Kidney (tissue), 14 donors: ENCODE measurements around the gene KLHL14. TPM values are rescaled to one million over a fixed set of nuclear protein-coding genes. Genes with fewer than 3 reads are reported as not detected.

Experiments
- DNase-seq, 5 donors: peaks; one replicate each; pipeline ENCODE4 v3.0.0-alpha.2; 2013 to 2020
- FAIRE-seq: peaks from 2 replicates; lab custom pipeline; 2012; peaks lifted over from hg19 to GRCh38; lab: Jason Lieb, UNC
- H3K27ac ChIP-seq, 2 donors: one replicate each; pipeline ENCODE4 v1.7.0; 2013; ENCODE audit warnings: low read depth in 2 of 2, low read length in 2 of 2, inconsistent platforms in 1 of 2
- H3K27me3 ChIP-seq: one replicate; pipeline ENCODE4 v1.7.1; 2013; ENCODE audit warnings: low read length, inconsistent platforms; ENCODE audit not compliant: control insufficient read depth, insufficient read depth
- H3K36me3 ChIP-seq, 3 donors: one replicate each; pipeline versions ENCODE4 v1.7.0 to v1.7.1; 2013; ENCODE audit warnings: low read length in 3 of 3, control low read depth in 1 of 3, inconsistent platforms in 1 of 3; ENCODE audit not compliant: insufficient read depth in 3 of 3, control insufficient read depth in 2 of 3
- H3K4me1 ChIP-seq, 3 donors: one replicate each; pipeline versions ENCODE4 v1.7.0 to v1.7.1; 2013; ENCODE audit warnings: low read length in 3 of 3, inconsistent platforms in 1 of 3, low read depth in 1 of 3; ENCODE audit not compliant: control insufficient read depth in 2 of 3, insufficient read depth in 2 of 3
- H3K4me3 ChIP-seq, 3 donors: one replicate each; pipeline versions ENCODE4 v1.7.0 to v1.8.1; 2013; ENCODE audit warnings: low read length in 3 of 3, control low read depth in 1 of 3, inconsistent platforms in 1 of 3
- H3K9ac ChIP-seq, 3 donors: one replicate each; pipeline versions ENCODE4 v1.7.0 to v1.7.1; 2013; ENCODE audit warnings: low read length in 3 of 3, control low read depth in 1 of 3, inconsistent platforms in 1 of 3
- H3K9me3 ChIP-seq, 3 donors: one replicate each; pipeline versions ENCODE4 v1.7.0 to v1.7.1; 2013; ENCODE audit warnings: low read length in 3 of 3, control low read depth in 1 of 3, inconsistent platforms in 1 of 3; ENCODE audit not compliant: control insufficient read depth in 2 of 3, insufficient read depth in 1 of 3
- intact Hi-C: fragments of 100-400 bp; cut with DNase I; formaldehyde crosslinking; loops from one replicate; pipeline ENCODE4 v1.11.1; 2022
- polyA plus RNA-seq: library from polyadenylated mRNA; stranded (reverse); fragments of 350-450 nt; fragmentation: Illumina TruSeq; extraction: RNeasy Lipid Tissue Mini Kit (QIAGEN cat#74804); gene quantifications from one replicate; pipeline ENCODE4 v1.2.3, GENCODE V29; 2014; ENCODE audit warnings: low read depth, low replicate concordance; ENCODE audit not compliant: insufficient read depth
- total RNA-seq: library from RNA; stranded (reverse); fragmentation: NEBNext Ultra II Directional; extraction: Animal tissue kit (Norgen Biotek cat#: 25700); gene quantifications from one replicate; pipeline ENCODE4 v1.2.1, GENCODE V29; 2021
- TF ChIP-seq, protein P1 (sequence below): IDR thresholded peaks from 3 replicates; pipeline ENCODE4 v1.5.1; 2012; ENCODE audit warnings: mild to moderate bottlenecking, moderate library complexity, borderline replicate concordance; ENCODE audit not compliant: insufficient read depth; ENCODE audit errors: extremely low read depth
- donor health status: control.
- donor health status: control.
- donor health status: control.
- donor health status: control.
- donor health status: control.
- donor health status: DM: yes; HTN: yes; CAD: no.
- donor health status: Normal renal cell carcinoma (clear cell type).

The KLHL14 gene
- total and polyA plus RNA-seq, 2 donors from 2014 or later = 3.7 to 15.4 TPM

GRCh38 chr18:32724071-32724749, 48.6 kb downstream of the KLHL14 start:
- intact Hi-C loops = no loop called here
- H3K9ac ChIP-seq = no peak overlapping the region
- no peaks in the 10 kb centered on the region for H3K36me3 ChIP-seq
- H3K4me1 ChIP-seq = no peaks in the 10 kb centered on the region
- H3K27ac ChIP-seq = no peak overlapping the region
- no peak for FAIRE-seq
- no peak for DNase-seq
- H3K27me3 ChIP-seq = no peaks in the 10 kb centered on the region
- no peaks in the 10 kb centered on the region for H3K9me3 ChIP-seq
- TF ChIP-seq, protein P1, sequence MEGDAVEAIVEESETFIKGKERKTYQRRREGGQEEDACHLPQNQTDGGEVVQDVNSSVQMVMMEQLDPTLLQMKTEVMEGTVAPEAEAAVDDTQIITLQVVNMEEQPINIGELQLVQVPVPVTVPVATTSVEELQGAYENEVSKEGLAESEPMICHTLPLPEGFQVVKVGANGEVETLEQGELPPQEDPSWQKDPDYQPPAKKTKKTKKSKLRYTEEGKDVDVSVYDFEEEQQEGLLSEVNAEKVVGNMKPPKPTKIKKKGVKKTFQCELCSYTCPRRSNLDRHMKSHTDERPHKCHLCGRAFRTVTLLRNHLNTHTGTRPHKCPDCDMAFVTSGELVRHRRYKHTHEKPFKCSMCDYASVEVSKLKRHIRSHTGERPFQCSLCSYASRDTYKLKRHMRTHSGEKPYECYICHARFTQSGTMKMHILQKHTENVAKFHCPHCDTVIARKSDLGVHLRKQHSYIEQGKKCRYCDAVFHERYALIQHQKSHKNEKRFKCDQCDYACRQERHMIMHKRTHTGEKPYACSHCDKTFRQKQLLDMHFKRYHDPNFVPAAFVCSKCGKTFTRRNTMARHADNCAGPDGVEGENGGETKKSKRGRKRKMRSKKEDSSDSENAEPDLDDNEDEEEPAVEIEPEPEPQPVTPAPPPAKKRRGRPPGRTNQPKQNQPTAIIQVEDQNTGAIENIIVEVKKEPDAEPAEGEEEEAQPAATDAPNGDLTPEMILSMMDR = no peak
- H3K4me3 ChIP-seq = no peak overlapping the region

GRCh38 chr18:32722279-32722678, 50.5 kb downstream of the KLHL14 start:
- FAIRE-seq (no peak), DNase-seq (no peak)
- Histone ChIP-seq H3K9me3 (no peaks in the 10 kb centered on the region), H3K27me3 (no peaks in the 10 kb centered on the region), H3K9ac (no peak overlapping the region), H3K27ac (no peak overlapping the region), H3K4me1 (no peaks in the 10 kb centered on the region), H3K36me3 (no peaks in the 10 kb centered on the region), H3K4me3 (no peak overlapping the region)
- intact Hi-C loops = no loop called here
- TF ChIP-seq, protein P1 = no peak

DNA sequence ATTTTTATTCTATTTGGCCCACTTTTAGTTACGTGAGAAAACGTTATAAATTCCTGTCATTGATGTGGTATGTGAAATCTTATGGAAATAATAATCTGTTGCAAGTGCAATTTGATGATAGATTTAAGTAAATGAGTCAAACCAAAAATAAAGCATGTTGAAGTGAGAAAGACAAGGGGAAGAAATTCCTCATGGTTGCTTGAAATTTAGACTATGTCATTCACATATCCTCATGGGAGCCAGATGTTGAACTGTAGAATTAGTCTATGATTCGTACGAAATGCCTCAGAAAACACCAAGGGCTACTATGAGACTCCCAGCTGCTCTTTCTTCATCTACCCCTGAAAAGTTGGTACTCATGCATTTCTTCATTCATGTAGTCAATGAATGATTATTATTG, 55.7 kb downstream of the KLHL14 start:
- DNase-seq (no peak), FAIRE-seq (no peak)
- Histone ChIP-seq H3K27ac (no peak overlapping the region), H3K36me3 (no peaks in the 10 kb centered on the region), H3K4me1 (no peaks in the 10 kb centered on the region), H3K4me3 (no peak overlapping the region), H3K9me3 (no peaks in the 10 kb centered on the region), H3K27me3 (no peaks in the 10 kb centered on the region), H3K9ac (no peak overlapping the region)
- TF ChIP-seq, protein P1 = no peak
- intact Hi-C loops = no loop called here
